Motor neuron (in vitro differentiated cells): ENCODE measurements around the gene NCBP1. TPM values are rescaled to one million over a fixed set of nuclear protein-coding genes. Genes with fewer than 3 reads are reported as not detected.
"Not testable (repeated sequence)": the region's sequence is repeated elsewhere in the genome, so short reads cannot be mapped to it uniquely, and the experiment has no call there.

Experiments
- ATAC-seq, 8 experiments: fragments of 200-7000 bp; cut with Tn5 transposase; replicated peaks in 6 of 8; 2 replicates each; pipeline ENCODE4 v1.8.0; 2021; ENCODE audit warnings: mild to moderate bottlenecking in 8 of 8, moderate library complexity in 8 of 8
- H3K27ac ChIP-seq, 2 donors: fragments of 250-450 bp; sonication (Bioruptor Pico); 2 replicates each; pipeline ENCODE4 v1.9.0; 2021; ENCODE audit warnings: antibody characterized with exemption in 2 of 2, mild to moderate bottlenecking in 2 of 2, moderate library complexity in 1 of 2
- H3K4me1 ChIP-seq, 2 donors: fragments of 250-450 bp; sonication (Bioruptor Pico); replicated peaks in 1 of 2; 2 replicates each; pipeline ENCODE4 v1.6.1; 2021; ENCODE audit warnings: antibody characterized with exemption in 2 of 2, mild to moderate bottlenecking in 2 of 2, moderate library complexity in 1 of 2
- H3K4me3 ChIP-seq, 5 donors: fragments of 250-450 bp; sonication (Bioruptor Pico); 2 replicates each; pipeline ENCODE4 v1.9.0; 2021; ENCODE audit warnings: antibody characterized with exemption in 5 of 5, mild to moderate bottlenecking in 5 of 5, moderate library complexity in 4 of 5
- WGBS, 10 experiments: fragments of 450-650 bp; shearing (Covaris generic); methylation state at CpG; one replicate each; pipeline ENCODE4 v1.0.0; 2022; 5-methylcytosine and 5-hydroxymethylcytosine counted together
- in situ Hi-C, 9 experiments: fragments of 400-800 bp; cut with MboI; loops; one replicate each; pipeline ENCODE4 v1.15.0; 2021; ENCODE audit warnings: low sequenced_read_pairs in 9 of 9, low pct_unique_long_range_greater_than_20kb in 2 of 9; ENCODE audit not compliant: unreplicated experiment in 9 of 9
- total RNA-seq, 8 experiments: library from RNA; unstranded; fragments of 300-600 nt; gene quantifications; 2 replicates each; pipeline versions ENCODE4 v1.2.3 to v1.2.4, GENCODE V29; 2022

NCBP1 gene
- total RNA-seq, 8 experiments from 2014 or later, result 24.4 to 52.3 (median 37.2) TPM

- in situ Hi-C loops, result no loop called here
- peak in 2 of 8 experiments; percentile 1 to 2 for ATAC-seq
- WGBS, 10 experiments, result 3 to 50% (median 23%) methylated on average over 1 to 9 of the region's 9 CpGs
- H3K4me3 ChIP-seq, result peak overlapping the region; percentile 56 to 94 (median 87)
- H3K4me1 ChIP-seq, result peaks cover 13 to 19% of the 10 kb centered on the region in 2 donors
- H3K27ac ChIP-seq, result peak overlapping the region; percentile 90 to 91
Observed at GRCh38 chr9:97695995-97696802, 62.6 kb downstream of the NCBP1 start.

GRCh38 chr9:97696803-97697601 lies 63.4 kb downstream of the NCBP1 start, which contains the start of gene XPA:
TSS of gene XPA (minus strand) at chr9:97697340. CDS start at chr9:97697292, 48 bp downstream.
- Histone ChIP-seq H3K27ac (peak within 1 kb of the TSS; percentile 90 to 91), H3K4me1 (peaks cover 13 to 19% of the 10 kb centered on the region in 2 donors), H3K4me3 (peak within 1 kb of the TSS; percentile 56 to 94 (median 87))
- ATAC-seq, result peak; percentile 92 to 98 (median 98)
- in situ Hi-C loops, result no loop called here
- WGBS, 10 experiments, result 0 to 4% (median 0%) methylated on average over 1 to 24 of the region's 82 CpGs; no CpG with 5 or more reads in 3 of the 10 experiments

- no peak overlapping the region for H3K27ac ChIP-seq
- 0 to 100% (median 17%) methylated on average over 1 of the region's 1 CpG; no CpG with 5 or more reads in 3 of the 10 experiments for WGBS, 10 experiments
- in situ Hi-C loops, result no loop called here
- peak overlapping the region in 2 of 5 donors; percentile 72 to 87 for H3K4me3 ChIP-seq
- H3K4me1 ChIP-seq, result peaks cover 13 to 19% of the 10 kb centered on the region in 2 donors
- ATAC-seq, result peak in 1 of 8 experiments; percentile 1
Observed at GRCh38 chr9:97697837-97698236, 64.2 kb downstream of the NCBP1 start.

- no peak for ATAC-seq
- peaks cover 14 to 18% of the 10 kb centered on the region in 2 donors for H3K4me1 ChIP-seq
- in situ Hi-C loops, result no loop called here
- WGBS, 10 experiments, result 77 to 100% (median 90%) methylated on average over 1 to 12 of the region's 14 CpGs; no CpG with 5 or more reads in 5 of the 10 experiments
- no peak overlapping the region for H3K27ac ChIP-seq
- no peak overlapping the region for H3K4me3 ChIP-seq
Observed at GRCh38 chr9:97698865-97699264, 65.2 kb downstream of the NCBP1 start.

- ATAC-seq, result not testable (repeated sequence)
Observed at GRCh38 chr9:97699281-97699680, 65.7 kb downstream of the NCBP1 start.

GRCh38 chr9:97699824-97700223 lies 66.2 kb downstream of the NCBP1 start:
- in situ Hi-C loops, result loop anchor here in 6 of 9 experiments (10.0 to 25.0 kb wide), 4 partner anchors 187 to 562 kb away; partner anchors contain the start of genes TBC1D2 (in 1 of the 6) and TRMO (in 1 of the 6)
- peaks cover 13 to 18% of the 10 kb centered on the region in 2 donors for H3K4me1 ChIP-seq
- not testable (repeated sequence) for H3K27ac ChIP-seq, ATAC-seq, H3K4me3 ChIP-seq
- WGBS, 10 experiments, result 40 to 100% (median 88%) methylated on average over 1 to 3 of the region's 3 CpGs; no CpG with 5 or more reads in 3 of the 10 experiments

More at GRCh38 chr9:97699281-97699680, 65.7 kb downstream of the NCBP1 start:
- H3K4me1 ChIP-seq, result peaks cover 16 to 18% of the 10 kb centered on the region in 2 donors
- in situ Hi-C loops, H3K27ac ChIP-seq, H3K4me3 ChIP-seq: not testable (repeated sequence)
- 67 to 100% (median 85%) methylated on average over 1 to 13 of the region's 13 CpGs; no CpG with 5 or more reads in 3 of the 10 experiments for WGBS, 10 experiments

GRCh38 chr9:97703437-97704344 lies 70.1 kb downstream of the NCBP1 start:
- H3K27ac ChIP-seq, result no peak overlapping the region
- peak in 7 of 8 experiments; percentile 80 to 94 (median 92) for ATAC-seq
- in situ Hi-C loops, result loop anchor here in 6 of 9 experiments (10.0 to 25.0 kb wide), 4 partner anchors 184 to 559 kb away; partner anchors contain the start of genes TBC1D2 (in 1 of the 6) and TRMO (in 1 of the 6)
- peaks cover 0 to 5% of the 10 kb centered on the region in 2 donors for H3K4me1 ChIP-seq
- 36 to 81% (median 69%) methylated on average over 2 to 11 of the region's 11 CpGs for WGBS, 10 experiments
- H3K4me3 ChIP-seq, result no peak overlapping the region

- H3K4me1 ChIP-seq, result peaks cover 0 to 5% of the 10 kb centered on the region in 2 donors
- H3K27ac ChIP-seq, result no peak overlapping the region
- ATAC-seq, result no peak
- in situ Hi-C loops, result loop anchor here in 6 of 9 experiments (10.0 to 25.0 kb wide), 4 partner anchors 183 to 558 kb away; partner anchors contain the start of genes TBC1D2 (in 1 of the 6) and TRMO (in 1 of the 6)
- 33 to 100% (median 80%) methylated on average over 1 to 3 of the region's 3 CpGs; no CpG with 5 or more reads in 1 of the 10 experiments for WGBS, 10 experiments
- H3K4me3 ChIP-seq, result no peak overlapping the region
Observed at GRCh38 chr9:97704345-97704677, 70.7 kb downstream of the NCBP1 start.

- WGBS, 10 experiments, result 20 to 100% (median 85%) methylated on average over 1 to 3 of the region's 4 CpGs; no CpG with 5 or more reads in 4 of the 10 experiments
- H3K4me1 ChIP-seq, result peaks cover 0 to 5% of the 10 kb centered on the region in 2 donors
- in situ Hi-C loops, result loop anchor here in 6 of 9 experiments (10.0 to 25.0 kb wide), 4 partner anchors 182 to 557 kb away; partner anchors contain the start of genes TBC1D2 (in 1 of the 6) and TRMO (in 1 of the 6)
- no peak for ATAC-seq
- H3K27ac ChIP-seq, result no peak overlapping the region
- no peak overlapping the region for H3K4me3 ChIP-seq
Observed at GRCh38 chr9:97704851-97705250, 71.2 kb downstream of the NCBP1 start.

- no peak for ATAC-seq
- in situ Hi-C loops, result loop anchor here in 6 of 9 experiments (10.0 to 25.0 kb wide), 4 partner anchors 182 to 557 kb away; partner anchors contain the start of genes TBC1D2 (in 1 of the 6) and TRMO (in 1 of the 6)
- peaks cover 0 to 5% of the 10 kb centered on the region in 2 donors for H3K4me1 ChIP-seq
- H3K27ac ChIP-seq, result no peak overlapping the region
- H3K4me3 ChIP-seq, result no peak overlapping the region
- WGBS, 10 experiments, result 0 to 71% (median 43%) methylated on average over 1 to 3 of the region's 3 CpGs; no CpG with 5 or more reads in 1 of the 10 experiments
Observed at GRCh38 chr9:97705354-97705950, 71.8 kb downstream of the NCBP1 start.

- Histone ChIP-seq H3K4me3 (no peak overlapping the region), H3K27ac (no peak overlapping the region), H3K4me1 (peaks cover 0 to 5% of the 10 kb centered on the region in 2 donors)
- 0 to 83% (median 65%) methylated on average over 1 to 2 of the region's 2 CpGs for WGBS, 10 experiments
- ATAC-seq, result no peak
- in situ Hi-C loops, result loop anchor here in 6 of 9 experiments (10.0 to 25.0 kb wide), 4 partner anchors 181 to 556 kb away; partner anchors contain the start of genes TBC1D2 (in 1 of the 6) and TRMO (in 1 of the 6)
Observed at GRCh38 chr9:97706246-97706645, 72.6 kb downstream of the NCBP1 start.
